Cardiac muscle cell (in vitro differentiated cells and primary cell): ENCODE results near the gene LIF. TPM values are rescaled to one million over a fixed set of nuclear protein-coding genes. Genes with fewer than 3 reads are reported as not detected.

Experiments
- DNase-seq, 2 donors: peaks; one replicate each; pipeline versions ENCODE4 v3.0.0 to v3.0.0-alpha.2; 2010 to 2017; ENCODE audit warnings: low read depth in 1 of 2, low spot score in 1 of 2
- H3K27ac ChIP-seq: fragments of 200-600 bp; sonication (generic); 2 replicates; pipeline ENCODE4 v1.5.1; 2016
- H3K27me3 ChIP-seq: fragments of 200-600 bp; sonication (generic); 2 replicates; pipeline ENCODE4 v1.6.0; 2016; ENCODE audit warnings: control low read depth
- H3K36me3 ChIP-seq: fragments of 200-600 bp; sonication (generic); 2 replicates; pipeline ENCODE4 v1.5.1; 2016; ENCODE audit warnings: control low read depth
- H3K4me1 ChIP-seq: fragments of 200-600 bp; sonication (generic); 2 replicates; pipeline ENCODE4 v1.8.1; 2017; ENCODE audit warnings: low read depth, mild to moderate bottlenecking, mixed run types
- H3K4me3 ChIP-seq: fragments of 200-600 bp; sonication (generic); 2 replicates; pipeline ENCODE4 v1.5.1; 2016; ENCODE audit warnings: mild to moderate bottlenecking
- H3K9me3 ChIP-seq: fragments of 200-600 bp; sonication (generic); 2 replicates; pipeline ENCODE4 v1.5.1; 2017; ENCODE audit warnings: low read depth, mild to moderate bottlenecking, control low read depth
- polyA plus RNA-seq: library from polyadenylated mRNA; unstranded; fragments of >200 nt; fragmentation: Nextera tagmentation; extraction: Ambion mirVana; gene quantifications from 2 replicates; pipeline ENCODE4 v1.2.1, GENCODE V29; 2016
- total RNA-seq: library from RNA; depleted of rRNA; stranded (reverse); fragments of >200 nt; gene quantifications from 2 replicates; pipeline ENCODE4 v1.2.3, GENCODE V29; 2016
- TF ChIP-seq, protein P1 (sequence below): IDR thresholded peaks from 2 replicates; pipeline ENCODE4 v1.5.1; 2012; ENCODE audit warnings: low read depth, mild to moderate bottlenecking, low read length

The LIF gene
- total and polyA plus RNA-seq, 2 experiments from 2014 or later, result 1.0 to 1.7 TPM

DNA sequence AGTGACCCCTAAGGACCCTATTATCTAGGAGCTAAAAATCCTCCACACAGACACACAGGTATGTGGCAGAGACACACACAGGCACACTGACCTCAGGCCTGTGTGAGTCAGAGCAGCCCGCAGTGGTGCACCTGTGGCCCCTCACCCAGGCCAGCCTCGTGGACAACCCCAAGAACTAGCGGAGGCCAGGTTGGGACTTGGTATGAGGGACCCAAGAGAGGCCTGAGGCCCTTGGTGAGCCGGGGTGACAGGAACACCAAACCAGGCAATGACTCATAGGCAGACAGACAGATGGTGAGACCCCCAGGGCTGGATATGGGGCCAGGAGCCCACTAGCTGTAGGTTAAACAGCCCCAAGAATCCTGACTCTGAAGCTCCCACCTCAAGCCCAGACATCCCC lies 36.8 kb upstream of the LIF start:
- TF ChIP-seq, protein P1, sequence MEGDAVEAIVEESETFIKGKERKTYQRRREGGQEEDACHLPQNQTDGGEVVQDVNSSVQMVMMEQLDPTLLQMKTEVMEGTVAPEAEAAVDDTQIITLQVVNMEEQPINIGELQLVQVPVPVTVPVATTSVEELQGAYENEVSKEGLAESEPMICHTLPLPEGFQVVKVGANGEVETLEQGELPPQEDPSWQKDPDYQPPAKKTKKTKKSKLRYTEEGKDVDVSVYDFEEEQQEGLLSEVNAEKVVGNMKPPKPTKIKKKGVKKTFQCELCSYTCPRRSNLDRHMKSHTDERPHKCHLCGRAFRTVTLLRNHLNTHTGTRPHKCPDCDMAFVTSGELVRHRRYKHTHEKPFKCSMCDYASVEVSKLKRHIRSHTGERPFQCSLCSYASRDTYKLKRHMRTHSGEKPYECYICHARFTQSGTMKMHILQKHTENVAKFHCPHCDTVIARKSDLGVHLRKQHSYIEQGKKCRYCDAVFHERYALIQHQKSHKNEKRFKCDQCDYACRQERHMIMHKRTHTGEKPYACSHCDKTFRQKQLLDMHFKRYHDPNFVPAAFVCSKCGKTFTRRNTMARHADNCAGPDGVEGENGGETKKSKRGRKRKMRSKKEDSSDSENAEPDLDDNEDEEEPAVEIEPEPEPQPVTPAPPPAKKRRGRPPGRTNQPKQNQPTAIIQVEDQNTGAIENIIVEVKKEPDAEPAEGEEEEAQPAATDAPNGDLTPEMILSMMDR, result no peak
- Histone ChIP-seq H3K4me3 (no peak overlapping the region), H3K27me3 (no peaks in the 10 kb centered on the region), H3K36me3 (no peaks in the 10 kb centered on the region), H3K27ac (no peak overlapping the region), H3K4me1 (peaks cover 3% of the 10 kb centered on the region), H3K9me3 (no peaks in the 10 kb centered on the region)
- no peak for DNase-seq

DNA sequence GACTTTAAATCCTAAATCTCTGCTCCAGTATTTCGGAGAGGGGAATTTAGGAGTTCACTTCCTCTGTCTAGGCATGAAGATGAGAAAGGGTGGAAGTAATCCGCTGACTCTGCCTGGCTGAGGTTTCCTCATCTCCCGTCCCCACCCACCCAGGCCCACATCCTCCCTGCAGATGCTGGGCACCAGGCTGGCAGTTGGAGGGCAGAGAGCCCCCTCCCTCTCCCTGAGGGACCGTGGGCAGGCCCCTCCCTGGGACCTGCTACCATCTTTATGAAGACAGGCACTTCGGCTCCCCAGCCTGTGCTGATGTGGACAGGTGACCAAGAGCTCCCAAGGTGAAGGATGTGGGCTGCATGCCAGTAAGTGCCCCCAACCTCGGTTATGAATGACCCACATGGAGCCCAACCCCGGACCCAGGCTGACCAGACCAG lies 36.1 kb upstream of the LIF start:
- TF ChIP-seq, protein P1, result no peak
- Histone ChIP-seq H3K27ac (no peak overlapping the region), H3K4me1 (peaks cover 3% of the 10 kb centered on the region), H3K4me3 (no peak overlapping the region), H3K36me3 (no peaks in the 10 kb centered on the region), H3K9me3 (no peaks in the 10 kb centered on the region), H3K27me3 (no peaks in the 10 kb centered on the region)
- no peak for DNase-seq

DNA sequence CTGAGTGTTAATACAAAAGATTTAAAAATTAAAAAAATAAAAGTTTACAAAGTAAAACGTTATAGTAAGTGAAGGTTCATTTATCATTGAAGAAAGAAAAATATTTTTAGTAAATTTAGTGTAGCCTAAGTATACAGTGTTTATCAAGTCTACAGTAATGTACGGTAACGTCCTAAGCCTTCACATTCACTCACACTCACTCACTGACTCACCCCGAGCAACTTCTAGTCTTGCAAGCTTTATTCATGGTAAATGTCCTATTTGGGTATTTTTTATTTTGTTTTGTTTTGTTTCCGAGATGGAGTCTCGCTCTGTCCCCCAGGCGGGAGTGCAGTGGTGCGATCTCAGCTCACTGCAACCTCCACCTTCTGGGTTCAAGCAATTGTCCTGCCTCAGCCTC lies 33.9 kb upstream of the LIF start:
- no peaks in the 10 kb centered on the region for H3K36me3 ChIP-seq
- H3K27me3 ChIP-seq, result no peaks in the 10 kb centered on the region
- H3K4me1 ChIP-seq, result peaks cover 5% of the 10 kb centered on the region
- no peaks in the 10 kb centered on the region for H3K9me3 ChIP-seq
- DNase-seq, result no peak
- H3K4me3 ChIP-seq, result no peak overlapping the region
- TF ChIP-seq, protein P1, result no peak
- H3K27ac ChIP-seq, result no peak overlapping the region

DNA sequence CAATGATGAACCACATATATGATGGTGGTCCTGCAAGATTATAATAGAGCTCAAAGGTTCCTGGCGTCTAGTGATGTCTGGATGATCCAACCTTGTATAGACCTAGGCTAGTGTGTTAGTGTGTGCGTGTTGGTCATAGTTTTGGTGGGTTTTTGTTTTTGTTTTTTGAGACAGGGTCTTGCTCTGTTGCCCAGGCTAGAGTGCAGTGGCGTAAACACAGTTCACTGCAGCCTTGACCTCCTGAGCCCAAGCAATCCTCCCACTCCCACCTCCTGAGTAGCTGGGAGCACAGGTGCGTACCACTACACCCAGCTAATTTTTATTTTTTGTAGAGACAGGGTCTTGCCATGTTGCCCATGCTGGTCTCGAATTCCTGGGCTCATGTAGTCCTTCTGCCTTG lies 33.4 kb upstream of the LIF start:
- Histone ChIP-seq H3K4me1 (peaks cover 5% of the 10 kb centered on the region), H3K27ac (no peak overlapping the region), H3K27me3 (no peaks in the 10 kb centered on the region), H3K9me3 (no peaks in the 10 kb centered on the region), H3K36me3 (no peaks in the 10 kb centered on the region), H3K4me3 (no peak overlapping the region)
- TF ChIP-seq, protein P1, result no peak
- DNase-seq, result no peak

DNA sequence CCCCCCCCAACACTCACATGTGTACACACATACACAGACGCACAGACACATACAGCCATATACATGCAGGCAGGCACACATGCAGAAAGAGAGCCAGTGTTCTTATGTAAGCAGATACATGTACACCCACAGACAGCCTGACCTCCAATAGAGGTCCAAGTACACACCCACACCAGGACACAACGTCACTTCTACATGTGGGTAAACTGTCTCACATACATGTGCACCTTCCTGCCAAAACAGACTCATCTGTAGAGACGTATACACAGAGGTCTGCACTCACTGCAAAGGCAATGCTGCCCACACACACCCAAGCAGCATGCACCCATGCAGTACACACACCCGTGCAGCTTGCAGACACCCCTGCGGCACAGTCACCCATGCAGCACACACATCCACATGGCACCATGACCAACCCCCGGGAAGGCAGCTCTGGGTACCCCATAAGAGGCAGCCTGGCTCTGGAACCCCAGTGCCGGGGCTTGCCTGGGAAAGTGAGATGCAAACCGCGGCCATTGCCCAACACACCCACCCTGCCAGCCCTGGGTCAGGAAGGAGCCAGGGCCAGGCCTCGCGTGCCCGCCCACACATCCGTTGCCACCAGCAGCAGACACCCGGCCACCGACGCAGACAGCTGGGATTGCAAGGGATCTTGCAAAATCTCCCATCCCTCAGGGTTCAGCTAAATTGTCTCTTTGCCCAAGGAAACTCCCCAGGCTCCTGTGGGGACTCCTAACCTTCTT lies 32.7 kb upstream of the LIF start:
- Histone ChIP-seq H3K27ac (no peak overlapping the region), H3K4me3 (no peak overlapping the region), H3K27me3 (no peaks in the 10 kb centered on the region), H3K36me3 (no peaks in the 10 kb centered on the region), H3K4me1 (peaks cover 5% of the 10 kb centered on the region), H3K9me3 (no peaks in the 10 kb centered on the region)
- TF ChIP-seq, protein P1, result no peak
- peak in 1 of 2 donors; percentile 52 for DNase-seq
